GOT3 (cell line): ENCODE results near the gene ZNF692.
A peak's percentile ranks its signal among the peaks of the same experiment; 100 is the strongest.
"Not testable (repeated sequence)": the region's sequence is repeated elsewhere in the genome, so short reads cannot be mapped to it uniquely, and the experiment has no call there.

Experiments used
- DNase-seq: peaks from one replicate; lab custom pipeline; 2025; ENCODE audit warnings: mixed read lengths; lab: John Stamatoyannopoulos, UW

Gene ZNF692

DNA sequence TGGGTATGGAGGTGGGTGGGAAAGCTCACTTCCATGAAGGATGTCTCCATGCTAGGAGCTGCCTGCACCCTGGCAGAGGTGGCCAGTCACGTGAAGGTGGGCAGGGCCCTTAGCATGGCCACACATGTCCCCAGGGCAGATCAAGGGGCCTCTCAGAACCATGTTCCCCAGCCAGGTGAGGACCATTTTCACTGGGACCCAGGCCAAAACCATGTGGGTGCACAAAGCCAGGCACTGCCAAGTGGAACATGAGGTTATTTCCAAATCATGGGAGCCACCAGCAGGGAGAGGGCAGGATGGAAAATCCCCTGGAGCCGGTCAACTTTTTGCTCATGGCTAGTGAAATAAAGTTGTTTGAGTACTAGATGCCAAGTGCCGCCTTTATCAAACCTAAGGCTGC, 9.7 kb downstream of the ZNF692 start:
- DNase-seq = no peak

DNA sequence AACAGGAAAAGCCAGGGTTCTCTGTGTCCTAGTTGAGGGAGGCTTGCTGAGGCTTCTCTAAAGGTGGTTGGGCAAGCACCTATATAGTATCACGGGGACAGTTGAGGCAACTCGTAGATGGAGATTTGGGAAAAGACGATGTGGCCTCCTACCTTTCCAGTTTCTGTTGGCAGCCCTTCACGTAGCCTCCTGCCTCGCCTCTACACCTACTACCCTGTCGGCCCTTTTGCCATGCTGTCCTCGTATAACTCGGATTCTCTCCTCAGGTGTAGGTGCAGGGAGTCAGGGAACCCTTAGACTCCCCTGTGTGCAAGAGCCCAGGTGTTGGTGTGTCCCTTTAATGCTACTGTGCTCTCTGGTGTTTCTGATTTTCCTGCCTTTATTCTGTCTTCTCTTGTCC, 10.3 kb downstream of the ZNF692 start:
- no peak for DNase-seq

DNA sequence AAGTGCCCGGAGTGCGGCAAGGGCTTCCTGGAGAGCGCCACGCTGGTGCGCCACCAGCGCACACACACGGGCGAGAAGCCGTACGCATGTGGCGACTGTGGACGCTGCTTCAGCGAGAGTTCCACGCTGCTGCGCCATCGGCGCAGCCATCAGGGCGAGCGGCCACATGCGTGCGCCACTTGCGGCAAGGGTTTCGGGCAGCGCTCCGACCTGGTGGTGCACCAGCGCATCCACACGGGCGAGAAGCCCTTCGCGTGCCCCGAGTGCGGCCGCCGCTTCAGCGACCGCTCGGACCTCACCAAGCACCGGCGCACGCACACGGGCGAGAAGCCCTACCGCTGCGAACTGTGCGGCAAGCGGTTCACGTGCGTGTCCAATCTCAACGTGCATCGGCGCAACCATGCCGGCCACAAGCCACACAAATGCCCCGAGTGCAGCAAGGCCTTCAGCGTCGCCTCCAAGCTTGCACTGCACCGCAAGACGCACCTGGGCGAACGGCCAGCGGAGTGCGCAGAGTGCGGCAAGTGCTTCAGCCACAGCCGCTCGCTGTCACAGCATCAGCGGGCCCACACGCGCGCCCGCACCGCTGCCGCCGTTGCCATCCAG, 10.8 kb downstream of the ZNF692 start:
- no peak for DNase-seq

DNA sequence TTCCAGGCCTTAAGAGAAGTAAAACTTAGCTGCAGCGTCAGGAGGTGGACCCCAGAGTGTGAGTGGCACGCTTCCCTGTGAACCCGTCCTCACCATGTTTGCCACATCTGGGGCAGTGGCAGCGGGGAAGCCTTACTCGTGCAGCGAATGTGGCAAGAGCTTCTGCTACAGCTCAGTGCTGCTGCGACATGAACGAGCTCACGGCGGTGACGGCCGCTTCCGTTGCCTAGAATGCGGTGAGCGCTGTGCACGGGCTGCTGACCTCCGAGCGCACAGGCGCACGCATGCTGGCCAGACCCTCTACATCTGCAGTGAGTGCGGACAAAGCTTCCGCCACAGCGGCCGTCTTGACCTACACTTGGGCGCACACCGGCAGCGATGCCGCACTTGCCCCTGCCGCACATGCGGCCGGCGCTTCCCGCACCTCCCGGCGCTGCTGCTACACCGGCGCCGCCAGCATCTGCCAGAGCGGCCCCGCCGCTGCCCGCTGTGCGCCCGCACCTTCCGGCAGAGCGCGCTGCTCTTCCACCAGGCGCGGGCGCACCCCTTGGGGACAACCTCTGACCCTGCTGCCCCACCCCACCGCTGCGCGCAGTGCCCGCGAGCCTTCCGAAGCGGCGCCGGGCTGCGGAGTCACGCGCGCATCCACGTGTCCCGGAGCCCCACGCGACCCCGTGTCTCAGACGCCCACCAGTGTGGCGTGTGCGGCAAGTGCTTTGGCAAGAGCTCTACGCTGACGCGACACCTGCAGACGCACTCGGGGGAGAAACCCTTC, 11.5 kb downstream of the ZNF692 start:
- no peak for DNase-seq

DNA sequence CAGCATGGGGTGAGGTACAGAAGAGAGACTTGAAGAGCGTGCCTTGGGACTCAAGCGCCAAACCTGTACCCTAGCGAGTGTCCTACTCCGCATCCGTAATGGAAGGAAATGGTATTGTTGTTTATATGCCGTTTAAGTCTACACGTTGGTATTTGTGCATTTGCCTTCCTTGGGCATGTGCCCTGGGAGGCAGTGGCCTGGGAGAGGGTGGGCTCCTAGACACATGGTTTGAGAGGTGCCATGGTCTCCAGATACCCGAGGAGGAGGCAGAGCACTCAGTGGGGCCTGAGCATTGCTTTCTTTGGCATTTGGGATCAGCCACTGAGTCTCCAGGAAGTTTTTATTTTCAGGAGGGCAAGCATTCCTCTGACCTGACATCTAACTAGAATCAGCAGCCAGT, 14.4 kb downstream of the ZNF692 start:
- DNase-seq = no peak

DNA sequence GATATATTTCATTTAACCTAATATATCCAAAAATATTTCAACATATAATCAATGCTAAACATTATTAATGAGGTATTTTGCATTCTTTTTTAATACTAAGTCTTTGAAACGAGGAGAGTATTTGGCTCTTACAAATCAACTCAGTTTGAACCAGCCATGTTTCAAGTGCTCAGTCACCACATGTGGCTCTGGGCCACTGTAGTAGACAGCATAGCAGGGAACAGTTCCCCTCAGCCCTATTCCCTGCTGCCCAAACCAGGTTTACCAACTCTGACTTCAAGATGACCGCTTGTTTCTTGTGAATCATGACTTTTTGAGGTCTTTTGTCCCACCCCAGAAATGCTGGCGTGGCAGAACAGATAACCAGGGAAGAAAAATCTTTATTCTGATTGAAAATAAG, 15.2 kb downstream of the ZNF692 start:
- DNase-seq = no peak

DNA sequence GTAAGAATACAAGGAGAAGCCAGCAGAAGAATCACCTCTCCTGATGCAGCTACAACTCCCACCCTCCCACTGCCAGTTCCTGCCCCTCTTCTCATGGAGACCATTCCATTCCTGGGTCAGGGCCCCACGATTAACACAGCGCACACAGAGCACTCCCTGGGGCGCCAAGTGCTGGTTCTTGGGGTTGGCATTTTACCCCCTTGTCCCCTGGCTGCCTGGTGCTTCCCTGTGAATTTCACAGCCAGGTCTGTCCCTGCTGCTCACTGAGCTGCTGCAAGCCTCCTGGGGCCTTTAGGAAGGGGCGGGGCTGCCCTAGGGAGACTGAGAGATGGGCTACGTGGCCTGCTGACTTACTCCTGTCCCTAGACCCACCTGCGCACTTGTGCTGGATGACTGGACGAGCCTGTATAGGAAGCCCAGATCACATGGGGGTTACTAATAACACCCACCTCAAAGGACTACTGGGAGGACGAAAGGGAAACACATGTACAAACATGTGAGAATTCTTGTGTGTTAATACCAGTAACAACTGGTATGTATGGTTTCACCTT, 16.0 kb downstream of the ZNF692 start:
- DNase-seq = no peak

DNA sequence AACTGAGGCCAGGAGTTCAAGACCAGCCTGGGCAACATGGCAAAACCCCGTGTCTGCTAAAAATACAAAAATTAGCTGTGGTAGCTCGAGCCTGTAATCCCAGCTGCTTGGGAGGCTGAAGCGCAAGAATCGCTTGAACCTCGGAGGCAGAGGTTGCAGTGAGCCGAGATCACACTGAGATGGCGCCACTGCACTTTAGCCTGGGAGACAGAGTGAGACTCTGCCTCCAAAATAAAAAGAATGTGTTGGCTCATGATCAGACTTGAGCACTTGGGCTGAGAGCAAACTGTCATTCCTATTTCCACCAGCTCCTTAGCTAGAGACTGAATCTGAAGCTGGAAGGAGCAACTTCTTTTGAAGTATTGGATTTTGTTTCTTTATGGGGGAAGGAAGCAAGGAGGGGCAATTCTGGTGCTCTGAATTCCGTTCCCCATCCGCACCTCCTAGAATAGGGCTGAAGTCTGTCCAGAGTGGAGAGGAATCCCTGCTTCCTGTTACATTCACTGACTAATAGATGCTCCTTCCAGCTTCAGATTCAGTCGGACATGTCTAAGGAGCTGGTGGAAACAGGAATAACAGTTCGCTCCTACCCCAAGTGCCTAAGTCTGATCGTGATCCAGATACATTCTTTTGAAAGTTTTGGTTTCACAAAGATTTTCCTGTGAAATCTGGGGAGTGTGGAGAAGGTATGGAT, 17.0 kb downstream of the ZNF692 start:
- no peak for DNase-seq

DNA sequence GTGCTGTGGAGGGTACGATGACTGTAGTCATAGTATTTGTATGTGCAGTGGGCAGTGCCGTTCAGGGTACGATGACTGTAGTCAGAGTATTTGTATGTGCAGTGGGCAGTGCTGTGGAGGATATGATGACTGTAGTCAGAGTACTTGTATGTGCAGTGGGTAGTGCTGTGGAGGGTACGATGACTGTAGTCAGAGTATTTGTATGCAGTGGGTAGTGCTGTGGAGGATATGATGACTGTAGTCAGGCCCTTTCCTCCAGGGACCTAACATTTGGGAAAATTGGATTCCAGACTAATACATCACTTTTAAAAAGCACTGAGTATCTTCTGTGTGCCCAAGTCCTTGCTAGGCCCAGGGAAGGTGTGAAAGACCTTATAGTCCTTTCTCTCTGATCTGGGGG, 17.9 kb downstream of the ZNF692 start:
- no peak for DNase-seq

DNA sequence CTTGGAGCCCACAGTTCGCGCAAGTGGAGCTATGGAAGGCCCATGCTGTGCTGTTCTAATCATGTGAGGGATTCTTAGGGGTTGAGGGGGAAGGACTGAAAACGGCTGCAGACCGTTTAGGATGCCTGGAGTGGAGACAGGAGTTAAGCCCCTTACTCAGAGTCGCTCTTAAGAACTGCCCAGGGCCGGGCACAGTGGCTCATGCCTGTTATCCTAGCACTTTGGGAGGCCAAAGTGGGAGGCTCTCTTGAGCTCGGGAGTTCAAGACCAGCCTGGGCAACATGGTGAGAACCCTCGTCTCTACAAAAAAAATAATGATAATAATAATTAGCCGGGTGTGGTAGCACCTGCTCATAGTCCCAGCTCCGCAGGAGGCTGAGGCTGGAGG, 19.7 kb downstream of the ZNF692 start:
- DNase-seq = no peak

DNA sequence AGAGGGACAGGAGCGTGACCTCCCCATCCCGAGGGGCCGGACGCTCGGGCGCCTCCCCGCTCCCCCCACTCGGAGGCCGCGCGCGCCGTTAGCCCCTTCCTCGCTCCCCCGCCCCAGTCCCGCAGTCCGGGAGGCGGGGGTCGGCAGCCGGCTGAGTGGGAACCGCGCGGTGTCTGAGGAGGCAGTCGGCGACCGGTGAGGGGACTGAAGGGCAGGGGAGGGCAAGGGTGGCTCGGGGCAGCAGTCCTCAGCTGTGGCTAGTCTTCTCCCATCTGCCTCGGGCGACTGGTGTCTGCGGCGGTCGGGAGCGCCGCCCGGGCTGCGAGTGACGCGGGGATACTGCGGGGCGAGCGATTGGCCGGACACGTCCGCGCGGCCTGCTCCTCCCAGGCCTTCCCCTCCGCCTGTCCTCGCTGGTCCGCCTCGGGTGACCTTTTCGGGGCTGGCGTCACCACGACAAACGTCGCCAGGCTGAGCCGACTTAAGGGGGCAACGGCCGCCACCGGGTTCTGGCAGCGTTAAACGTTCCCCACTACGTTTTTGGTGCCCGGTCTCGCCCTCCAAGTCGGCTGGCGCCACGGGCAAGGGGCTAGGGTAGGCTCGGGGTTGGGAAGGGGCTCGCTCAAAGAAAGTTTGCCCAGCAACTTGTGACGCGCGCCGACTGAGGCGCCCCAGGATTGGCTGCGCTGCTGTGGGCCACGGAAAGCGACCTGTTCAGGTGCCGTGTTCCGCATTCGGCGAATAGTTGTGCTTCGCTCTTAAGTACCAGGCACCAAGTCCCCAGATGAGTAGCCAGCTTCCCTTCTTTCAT, 20.3 kb downstream of the ZNF692 start:
- DNase-seq = peak; percentile 92

DNA sequence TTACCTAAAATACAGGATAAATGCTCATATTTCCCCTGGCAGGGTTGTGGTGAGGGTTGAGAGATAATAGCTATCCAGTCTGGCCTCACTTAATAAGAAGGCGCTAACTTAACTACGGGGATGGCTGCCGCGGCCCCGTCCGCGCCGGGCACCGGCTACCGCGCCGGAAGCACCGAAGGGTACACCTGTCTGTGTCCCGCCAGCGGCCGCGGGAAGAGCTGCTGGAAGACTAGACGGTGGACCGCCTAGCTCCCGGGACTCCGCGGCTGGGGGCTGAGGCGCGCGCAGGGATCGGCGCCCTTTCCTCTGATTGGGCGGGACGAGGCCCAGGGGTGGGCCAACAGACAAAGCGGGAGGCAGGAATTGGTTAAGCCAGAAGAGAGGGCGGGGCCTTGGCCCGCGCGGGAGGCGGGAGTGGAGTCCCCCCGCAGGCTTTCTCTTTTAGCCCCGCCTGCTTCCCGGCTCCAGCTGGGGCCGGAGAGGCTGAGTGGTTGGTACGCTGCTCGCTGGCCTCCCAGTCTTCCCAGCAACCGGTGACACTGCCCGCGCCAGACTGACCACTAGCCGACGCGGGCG, 21.0 kb downstream of the ZNF692 start, which contains the start of gene ZNF672:
ZNF672 (plus strand) TSS at position 444 of the 576 bp plus-strand sequence. CDS start 9,051 bp downstream, outside the sequence.
- DNase-seq = peak; percentile 96

DNA sequence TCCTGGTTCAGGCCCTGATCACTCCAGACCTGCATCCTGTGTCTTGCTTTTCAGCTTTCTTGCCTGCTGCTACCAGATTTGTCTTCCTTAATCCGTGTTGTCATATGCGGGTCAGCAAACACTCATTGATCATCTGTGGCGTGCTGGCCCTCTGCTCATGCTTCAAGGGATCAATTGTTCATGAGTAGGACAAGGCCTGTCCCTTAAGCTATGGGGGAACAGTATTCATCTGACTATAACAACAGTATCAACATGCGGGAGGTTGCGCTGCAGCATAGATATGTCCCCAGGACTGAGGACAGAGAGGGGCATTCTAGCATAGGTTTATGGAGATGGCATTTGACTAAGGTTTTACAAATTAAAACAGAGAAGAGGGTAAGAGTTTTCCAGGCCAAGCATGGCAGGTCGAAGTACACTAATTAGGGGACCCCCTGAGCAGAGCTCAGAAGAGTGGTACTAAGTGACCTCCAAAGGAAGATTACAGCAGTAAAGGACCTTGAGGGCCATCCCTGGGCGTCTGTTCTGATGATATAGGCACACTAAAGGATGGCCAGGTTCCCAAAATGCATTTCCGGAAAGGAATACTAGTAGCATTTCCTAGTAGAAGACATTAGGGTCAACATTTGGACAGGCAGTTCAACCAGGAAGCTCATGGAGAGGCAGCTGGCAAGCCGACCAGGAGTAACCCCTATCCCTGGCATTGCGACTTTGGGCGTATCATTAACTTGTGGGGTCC, 21.7 kb downstream of the ZNF692 start:
- no peak for DNase-seq

DNA sequence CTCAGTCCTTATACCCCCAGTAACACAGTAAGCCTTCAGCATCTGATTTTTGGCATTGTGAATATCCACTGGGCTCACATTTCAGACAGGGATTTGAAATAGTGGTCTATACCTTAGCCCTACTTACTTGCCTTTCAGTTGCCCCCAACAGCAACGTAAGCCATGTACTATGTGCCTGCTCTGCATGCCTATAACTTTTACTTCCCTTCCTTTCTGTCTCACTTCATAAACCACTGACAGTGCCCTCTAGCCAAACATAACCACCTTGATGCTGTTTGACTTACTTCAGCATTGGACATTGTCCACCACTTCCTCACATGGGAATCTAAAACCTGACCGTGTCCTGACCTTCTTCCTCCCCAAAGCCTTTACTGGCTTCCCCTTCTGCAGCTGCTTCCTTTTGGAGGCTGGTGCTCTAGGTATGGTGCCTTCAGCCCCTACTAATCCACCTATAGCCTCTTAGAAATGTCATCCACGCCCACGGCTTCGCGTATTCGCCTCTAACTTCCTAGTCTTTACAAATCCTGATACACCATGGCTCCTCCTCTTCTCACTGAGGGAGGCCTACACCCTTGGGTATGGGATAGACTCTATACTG, 24.4 kb downstream of the ZNF692 start:
- DNase-seq = no peak

DNA sequence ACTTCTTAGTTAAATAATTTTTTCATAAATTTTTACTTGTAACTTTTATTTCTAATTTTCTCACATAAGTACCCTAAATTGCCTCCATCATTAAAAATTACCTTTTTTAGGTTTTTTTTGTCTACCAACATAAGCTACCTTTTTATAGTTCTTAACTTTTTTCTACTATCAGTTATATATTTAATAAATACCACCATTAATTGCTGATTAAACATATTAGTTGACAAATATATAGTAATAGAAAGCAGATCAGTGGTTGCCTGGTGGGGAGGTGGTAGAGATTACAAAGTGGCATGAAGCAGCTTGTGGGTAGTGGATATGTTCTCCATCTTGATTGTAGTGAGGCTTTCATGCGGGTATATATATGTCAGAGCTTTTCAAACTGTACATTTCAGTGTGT, 27.0 kb downstream of the ZNF692 start:
- no peak for DNase-seq

DNA sequence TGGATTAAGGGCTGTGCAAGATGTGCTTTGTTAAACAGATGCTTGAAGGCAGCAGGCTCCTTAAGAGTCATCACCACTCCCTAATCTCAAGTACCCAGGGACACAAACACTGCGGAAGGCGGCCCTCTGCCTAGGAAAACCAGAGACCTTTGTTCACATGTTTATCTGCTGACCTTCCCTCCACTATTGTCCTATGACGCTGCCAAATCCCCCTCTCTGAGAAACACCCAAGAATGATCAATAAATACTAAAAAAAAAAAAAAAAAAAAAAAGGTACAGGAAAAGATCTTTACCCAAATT, 28.2 kb downstream of the ZNF692 start:
- DNase-seq = not testable (repeated sequence)

DNA sequence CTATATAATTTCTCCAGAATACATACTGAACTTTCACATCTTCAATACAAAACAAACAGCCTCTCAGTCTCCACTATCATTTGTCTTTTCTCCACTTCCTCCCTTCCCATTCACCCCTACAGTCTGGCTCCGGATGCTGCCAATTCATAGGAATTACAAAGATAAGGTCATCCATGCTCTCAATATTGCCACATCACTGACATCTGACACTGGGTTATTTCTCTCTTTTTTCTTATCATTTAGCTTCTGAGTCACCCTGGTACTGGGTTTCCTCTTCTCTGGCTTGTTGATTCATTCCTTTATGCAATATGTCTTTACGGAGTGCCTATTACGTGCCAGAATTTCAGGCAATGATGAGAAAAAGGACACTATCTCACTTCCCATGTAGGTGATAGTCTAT, 30.0 kb downstream of the ZNF692 start:
- no peak for DNase-seq

DNA sequence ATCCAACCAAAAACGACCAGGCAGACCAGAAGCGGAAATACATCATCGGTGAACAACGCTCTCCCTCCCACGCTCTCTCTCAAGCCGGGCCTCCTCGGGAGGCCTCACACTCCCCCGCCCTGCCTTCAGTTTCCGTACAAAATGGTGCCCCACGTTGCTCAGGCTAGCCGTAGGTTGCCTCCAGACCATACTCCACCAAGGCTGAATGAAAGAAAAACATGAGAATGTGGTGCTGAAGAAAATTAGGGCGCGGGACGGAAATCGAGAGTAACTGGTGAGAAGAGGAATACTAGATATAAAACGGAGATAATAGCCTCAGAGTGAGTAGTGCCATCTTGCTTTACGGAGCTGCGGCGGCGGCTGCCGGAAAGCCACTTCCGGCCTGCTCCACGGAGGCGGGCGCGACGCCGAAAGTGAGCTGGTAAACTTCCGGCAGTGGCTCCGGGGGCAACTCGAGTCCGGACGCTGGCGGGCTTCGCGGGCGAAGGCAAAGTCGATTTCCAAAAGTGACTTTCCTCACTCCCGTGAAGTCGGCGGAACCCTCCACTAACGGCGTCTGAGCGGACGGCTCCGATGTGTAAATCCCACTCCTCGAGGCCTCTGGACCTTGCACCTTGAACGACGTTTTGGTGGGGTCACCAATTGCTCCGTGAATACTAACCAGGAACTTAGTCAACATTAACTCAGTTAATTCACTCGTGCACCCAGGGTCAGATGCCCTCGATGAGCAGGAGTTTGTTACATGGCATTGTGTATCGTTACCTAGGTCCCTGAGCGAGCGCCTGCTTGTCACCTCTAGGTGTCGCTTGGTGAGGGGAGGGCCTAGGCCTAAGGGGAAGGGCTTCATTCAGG, 32.8 kb downstream of the ZNF692 start, which contains the start of gene SH3BP5L:
SH3BP5L (minus strand) TSS at position 7 of the 852 bp plus-strand sequence. CDS start 980 bp downstream, outside the sequence.
- DNase-seq = peak; percentile 89

DNA sequence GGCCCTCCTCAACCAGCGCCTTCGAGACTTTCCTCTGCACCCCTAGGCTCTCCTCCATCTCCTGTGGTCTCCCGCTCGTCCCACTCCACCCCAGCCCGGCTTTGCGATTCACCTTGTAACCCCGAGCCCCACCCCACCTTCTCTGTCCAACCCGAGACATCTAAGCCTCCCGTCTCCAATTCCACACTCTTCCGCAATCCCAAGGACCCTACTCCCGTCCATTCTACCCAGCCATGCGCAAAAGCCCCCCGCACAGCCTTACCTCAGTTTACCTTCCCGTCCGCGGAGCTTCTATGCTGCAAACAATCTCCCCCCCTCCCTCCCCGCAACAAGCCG, 33.3 kb downstream of the ZNF692 start:
- no peak for DNase-seq

DNA sequence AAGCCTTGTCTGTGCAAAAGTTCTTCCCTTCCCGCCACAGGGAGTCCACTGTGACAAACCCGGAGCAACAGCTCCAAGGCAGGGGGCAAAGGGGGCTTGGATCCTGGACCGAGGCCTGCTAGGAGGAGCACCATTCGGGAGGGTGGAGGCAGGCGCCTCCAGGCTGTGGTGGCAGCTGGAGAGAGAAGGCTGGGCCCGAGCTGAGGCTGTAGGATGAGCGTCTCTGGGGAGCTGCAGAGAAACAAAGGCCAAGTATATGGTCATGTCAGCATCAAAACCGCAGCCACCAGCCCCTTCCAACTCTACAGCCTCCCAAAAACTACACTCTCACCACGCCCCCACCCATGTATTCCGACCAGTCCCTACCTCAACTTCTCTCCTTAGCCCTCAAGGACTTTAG, 33.7 kb downstream of the ZNF692 start:
- no peak for DNase-seq
